ENCODE measurements around the gene LIMK2.
"Not testable (repeated sequence)": the region's sequence is repeated elsewhere in the genome, so short reads cannot be mapped to it uniquely, and the experiment has no call there.

The LIMK2 gene

GRCh38 chr22:31244943-31245451 is 32.9 kb downstream of the LIMK2 start:
- DNase-seq: no peak

GRCh38 chr22:31245998-31246397 is 33.9 kb downstream of the LIMK2 start:
- not testable (repeated sequence) for DNase-seq

- DNase-seq: no peak
Observed at GRCh38 chr22:31246687-31247086, 34.6 kb downstream of the LIMK2 start.

GRCh38 chr22:31247726-31248125 is 35.6 kb downstream of the LIMK2 start:
- no peak for DNase-seq

- no peak for DNase-seq
Observed at GRCh38 chr22:31248138-31248745, 36.1 kb downstream of the LIMK2 start.

GRCh38 chr22:31248965-31249958 is 37.2 kb downstream of the LIMK2 start:
- no peak for DNase-seq

GRCh38 chr22:31250740-31251600 is 38.9 kb downstream of the LIMK2 start:
- DNase-seq: no peak

- no peak for DNase-seq
Observed at GRCh38 chr22:31253949-31254348, 41.9 kb downstream of the LIMK2 start.

GRCh38 chr22:31259798-31260473 is 47.8 kb downstream of the LIMK2 start:
- DNase-seq: peak; percentile 21

- DNase-seq: no peak
Observed at GRCh38 chr22:31260474-31260856, 48.4 kb downstream of the LIMK2 start.

GRCh38 chr22:31262312-31263133 is 50.4 kb downstream of the LIMK2 start:
- no peak for DNase-seq

GRCh38 chr22:31263896-31264640 is 52.0 kb downstream of the LIMK2 start:
- no peak for DNase-seq

GRCh38 chr22:31268281-31268680 is 56.2 kb downstream of the LIMK2 start:
- no peak for DNase-seq

GRCh38 chr22:31269892-31270579 is 57.9 kb downstream of the LIMK2 start:
- DNase-seq: no peak

- no peak for DNase-seq
Observed at GRCh38 chr22:31271026-31271425, 58.9 kb downstream of the LIMK2 start.

- DNase-seq: no peak
Observed at GRCh38 chr22:31271485-31271884, 59.4 kb downstream of the LIMK2 start.

GRCh38 chr22:31272522-31273446 is 60.7 kb downstream of the LIMK2 start:
- peak; percentile 25 for DNase-seq

- DNase-seq: no peak
Observed at GRCh38 chr22:31274017-31274416, 61.9 kb downstream of the LIMK2 start.

GRCh38 chr22:31275018-31275417 is 62.9 kb downstream of the LIMK2 start:
- no peak for DNase-seq
